Measurements from ENCODE around the gene SLC25A3. TPM values are rescaled to one million over a fixed set of nuclear protein-coding genes. Genes with fewer than 3 reads are reported as not detected.

SLC25A3 gene
- total RNA-seq, 1 experiment from 2014 or later, result 469 TPM

- no peaks in the 10 kb centered on the region for H3K9me3 ChIP-seq (ENCODE audit: control insufficient read depth, insufficient read depth, low read depth, low read length)
- in situ Hi-C loops (cut with HindIII; ENCODE audit: low pct_unique_long_range_greater_than_20kb, low sequenced_read_pairs) (no loop called here), intact Hi-C loops (cut with micrococcal nuclease; ENCODE audit: unreplicated experiment) (no loop called here)
- no TSS peak for BruUV-seq (replicated peaks)
- H3K4me3 ChIP-seq (ENCODE audit: low read depth in 2 of 2, low read length in 2 of 2), result no peak overlapping the region
- TF ChIP-seq SIN3A (IDR thresholded peaks at IDR 0.05; ENCODE audit: borderline replicate concordance, insufficient read depth, low read depth, low read length) (no peak), POLR2AphosphoS5 (IDR thresholded peaks at IDR 0.05; ENCODE audit: low read depth, low read length) (no peak), CTCF (IDR thresholded peaks at IDR 0.05) (no peak), TCF7L2 (IDR thresholded peaks at IDR 0.05; ENCODE audit: low read depth, low read length) (no peak)
- TF ChIP-seq, protein P1, sequence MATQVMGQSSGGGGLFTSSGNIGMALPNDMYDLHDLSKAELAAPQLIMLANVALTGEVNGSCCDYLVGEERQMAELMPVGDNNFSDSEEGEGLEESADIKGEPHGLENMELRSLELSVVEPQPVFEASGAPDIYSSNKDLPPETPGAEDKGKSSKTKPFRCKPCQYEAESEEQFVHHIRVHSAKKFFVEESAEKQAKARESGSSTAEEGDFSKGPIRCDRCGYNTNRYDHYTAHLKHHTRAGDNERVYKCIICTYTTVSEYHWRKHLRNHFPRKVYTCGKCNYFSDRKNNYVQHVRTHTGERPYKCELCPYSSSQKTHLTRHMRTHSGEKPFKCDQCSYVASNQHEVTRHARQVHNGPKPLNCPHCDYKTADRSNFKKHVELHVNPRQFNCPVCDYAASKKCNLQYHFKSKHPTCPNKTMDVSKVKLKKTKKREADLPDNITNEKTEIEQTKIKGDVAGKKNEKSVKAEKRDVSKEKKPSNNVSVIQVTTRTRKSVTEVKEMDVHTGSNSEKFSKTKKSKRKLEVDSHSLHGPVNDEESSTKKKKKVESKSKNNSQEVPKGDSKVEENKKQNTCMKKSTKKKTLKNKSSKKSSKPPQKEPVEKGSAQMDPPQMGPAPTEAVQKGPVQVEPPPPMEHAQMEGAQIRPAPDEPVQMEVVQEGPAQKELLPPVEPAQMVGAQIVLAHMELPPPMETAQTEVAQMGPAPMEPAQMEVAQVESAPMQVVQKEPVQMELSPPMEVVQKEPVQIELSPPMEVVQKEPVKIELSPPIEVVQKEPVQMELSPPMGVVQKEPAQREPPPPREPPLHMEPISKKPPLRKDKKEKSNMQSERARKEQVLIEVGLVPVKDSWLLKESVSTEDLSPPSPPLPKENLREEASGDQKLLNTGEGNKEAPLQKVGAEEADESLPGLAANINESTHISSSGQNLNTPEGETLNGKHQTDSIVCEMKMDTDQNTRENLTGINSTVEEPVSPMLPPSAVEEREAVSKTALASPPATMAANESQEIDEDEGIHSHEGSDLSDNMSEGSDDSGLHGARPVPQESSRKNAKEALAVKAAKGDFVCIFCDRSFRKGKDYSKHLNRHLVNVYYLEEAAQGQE (IDR thresholded peaks at IDR 0.05; ENCODE audit: insufficient read depth in 1 of 2, low read depth in 2 of 2, low read length in 1 of 2), result no peak
- H3K4me1 ChIP-seq (ENCODE audit: control insufficient read depth, insufficient read depth, low read length), result no peaks in the 10 kb centered on the region
- no peak overlapping the region for H3K27ac ChIP-seq (ENCODE audit: low read length)
- no peaks in the 10 kb centered on the region for H3K36me3 ChIP-seq (ENCODE audit: control insufficient read depth, insufficient read depth, low read length)
- no peaks in the 10 kb centered on the region for H3K27me3 ChIP-seq (ENCODE audit: control insufficient read depth, insufficient read depth, low read length)
- ATAC-seq, result no peak
- DNase-seq (ENCODE audit: low read depth, low spot score), result no peak
- POLR2A ChIA-PET, result interaction anchor here (0.6 kb wide), 1 partner anchor 96 kb away, joined by 17 read pairs; no protein-coding TSS in a partner anchor
- CTCF ChIA-PET, result no interaction called here
These were observed 17.1 kb downstream of the SLC25A3 start for GRCh38 chr12:98610596-98610995.

DNA sequence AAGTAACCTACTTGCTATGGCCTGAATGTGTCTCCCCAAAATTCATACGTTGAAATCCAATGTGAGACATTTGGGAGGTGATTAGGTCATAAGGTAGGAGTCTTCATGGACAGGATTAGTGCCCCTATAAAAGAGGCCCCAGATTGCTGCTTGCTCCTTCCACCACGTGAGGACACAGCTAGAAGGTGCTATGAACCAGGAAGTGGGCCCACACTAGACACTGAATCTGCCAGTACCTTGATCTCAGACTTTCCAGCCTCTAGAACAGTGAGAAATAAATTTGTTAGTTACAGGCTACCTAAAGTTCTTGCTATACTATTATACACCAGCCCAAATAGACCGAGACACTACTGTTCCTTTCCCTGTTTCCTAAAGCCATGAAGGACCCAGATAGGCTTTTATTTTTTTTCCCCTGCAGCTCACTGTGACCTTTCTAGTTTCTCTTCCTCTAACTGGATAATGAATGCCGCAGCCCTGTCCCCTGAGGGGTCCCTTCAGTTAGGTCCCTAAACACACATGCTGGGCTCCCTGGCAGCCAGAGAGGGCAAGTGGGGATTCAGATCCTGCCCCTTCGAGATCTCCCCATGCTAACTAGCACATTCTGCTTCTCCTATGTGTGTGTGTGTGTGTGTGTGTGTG is 19.3 kb downstream of the SLC25A3 start:
- POLR2A ChIA-PET, result no interaction called here
- H3K36me3 ChIP-seq (ENCODE audit: control insufficient read depth, insufficient read depth, low read length), result no peaks in the 10 kb centered on the region
- no TSS peak for BruUV-seq (replicated peaks)

More for the DNA sequence above, 19.3 kb downstream of the SLC25A3 start:
- in situ Hi-C loops (cut with HindIII; ENCODE audit: low pct_unique_long_range_greater_than_20kb, low sequenced_read_pairs) (no loop called here), intact Hi-C loops (cut with micrococcal nuclease; ENCODE audit: unreplicated experiment) (no loop called here)
- TF ChIP-seq TCF7L2 (IDR thresholded peaks at IDR 0.05; ENCODE audit: low read depth, low read length) (no peak), SIN3A (IDR thresholded peaks at IDR 0.05; ENCODE audit: borderline replicate concordance, insufficient read depth, low read depth, low read length) (no peak)
- TF ChIP-seq, protein P1 (IDR thresholded peaks at IDR 0.05; ENCODE audit: insufficient read depth in 1 of 2, low read depth in 2 of 2, low read length in 1 of 2), result no peak
- DNase-seq (ENCODE audit: low read depth, low spot score) (no peak), ATAC-seq (no peak)
- H3K27me3 ChIP-seq (ENCODE audit: control insufficient read depth, insufficient read depth, low read length), result no peaks in the 10 kb centered on the region
- H3K4me3 ChIP-seq (ENCODE audit: low read depth in 2 of 2, low read length in 2 of 2), result no peak overlapping the region
- CTCF ChIA-PET, result interaction anchor here (0.6 kb wide), 1 partner anchor 82 kb away, joined by 9 read pairs; no protein-coding TSS in a partner anchor
- H3K4me1 ChIP-seq (ENCODE audit: control insufficient read depth, insufficient read depth, low read length), result no peaks in the 10 kb centered on the region
- H3K9me3 ChIP-seq (ENCODE audit: control insufficient read depth, insufficient read depth, low read depth, low read length), result no peaks in the 10 kb centered on the region
- no peak overlapping the region for H3K27ac ChIP-seq (ENCODE audit: low read length)

All from Panc1 (cell line).